GM21619 (cell line): ENCODE results near the gene GYPC.

Experiments
- ATAC-seq: cut with Tn5 transposase; IDR thresholded peaks from one replicate; pipeline ENCODE4 v1.9.1; 2021; ENCODE audit not compliant: unreplicated experiment

Gene GYPC

DNA sequence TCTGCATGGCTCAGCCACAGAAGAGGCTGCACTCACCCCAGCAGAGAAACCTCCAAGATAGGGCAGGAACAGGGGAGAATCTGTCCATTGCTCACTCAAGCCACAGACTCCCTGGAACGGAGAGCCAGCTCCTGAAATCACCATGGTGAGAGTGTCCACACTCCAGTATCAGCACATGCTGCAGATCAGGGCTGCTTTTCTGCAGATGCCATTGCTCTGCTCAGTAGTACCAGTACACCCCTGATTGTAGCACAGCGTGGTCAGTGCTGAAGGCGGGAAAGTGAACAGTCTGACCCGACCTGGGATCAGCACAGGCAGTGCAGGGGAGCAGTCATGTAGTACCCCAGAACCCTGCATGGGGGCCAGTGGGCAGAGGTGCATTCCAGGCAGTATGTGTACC, 73.9 kb downstream of the GYPC start:
- no peak for ATAC-seq

DNA sequence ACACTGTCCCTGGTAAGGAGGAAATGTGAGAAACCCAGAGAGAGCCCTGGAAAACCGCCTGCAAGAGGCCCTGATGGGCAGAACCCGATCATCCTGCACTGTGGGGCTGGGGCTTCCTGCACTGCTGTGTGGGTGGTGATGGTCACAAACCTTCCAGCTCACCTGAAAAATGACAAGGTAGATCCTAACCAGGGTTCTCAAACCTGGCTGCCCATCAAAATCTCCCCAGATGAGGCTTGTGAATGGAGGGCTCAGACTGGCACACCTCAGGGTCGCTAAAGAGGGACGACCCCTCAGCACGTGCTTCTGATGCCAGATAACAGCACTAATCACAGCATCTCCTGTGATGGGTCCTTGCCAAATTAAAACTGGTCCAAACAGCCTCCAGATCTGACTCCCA, 74.7 kb downstream of the GYPC start:
- no peak for ATAC-seq

DNA sequence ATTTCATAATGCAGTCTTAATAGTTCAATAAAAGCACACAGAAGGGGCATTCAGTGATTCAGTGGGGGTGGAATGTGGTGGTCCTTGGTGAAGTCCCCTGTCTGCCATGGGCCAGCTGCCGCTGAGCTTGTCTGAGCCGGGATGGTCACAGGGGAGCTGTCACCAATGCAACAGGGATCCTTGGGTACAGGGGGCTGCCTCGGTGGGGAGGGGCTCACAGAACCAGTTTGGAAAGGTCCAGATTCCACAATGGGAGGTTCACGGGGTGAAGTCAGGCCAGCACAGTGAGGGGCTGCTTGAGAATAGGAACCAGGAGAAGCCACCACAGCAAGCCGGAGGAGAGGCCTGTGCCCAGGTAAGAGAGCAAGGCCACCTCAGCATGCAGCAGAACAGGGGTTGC, 75.4 kb downstream of the GYPC start:
- ATAC-seq: no peak

DNA sequence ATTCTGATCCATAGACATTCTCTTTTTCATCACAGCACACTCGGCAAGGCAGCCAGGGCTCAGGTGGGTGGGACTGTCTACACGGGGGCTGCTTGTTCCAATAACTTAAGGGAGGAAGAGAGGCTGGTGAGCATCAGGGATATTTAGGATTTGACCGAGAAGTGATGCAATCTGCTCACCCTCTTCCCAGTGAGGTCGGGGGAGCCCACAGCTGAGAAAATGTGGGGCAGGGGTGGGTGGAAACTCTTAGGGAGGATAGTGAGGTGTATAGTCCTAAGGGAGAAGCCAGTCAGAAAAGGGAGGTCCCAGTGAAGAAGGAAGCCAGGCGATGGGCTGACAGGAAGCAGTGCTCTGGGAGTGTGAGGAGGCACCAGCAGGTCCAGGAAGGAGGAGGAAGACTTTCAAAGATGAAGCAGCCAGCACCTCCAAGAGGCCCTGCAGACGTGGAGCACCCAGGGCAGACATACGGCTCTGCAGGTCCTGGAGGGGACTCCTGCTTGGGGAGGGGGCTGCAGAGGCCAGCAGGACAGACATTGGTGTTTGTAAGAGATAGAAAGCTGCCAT, 76.8 kb downstream of the GYPC start:
- ATAC-seq: no peak

DNA sequence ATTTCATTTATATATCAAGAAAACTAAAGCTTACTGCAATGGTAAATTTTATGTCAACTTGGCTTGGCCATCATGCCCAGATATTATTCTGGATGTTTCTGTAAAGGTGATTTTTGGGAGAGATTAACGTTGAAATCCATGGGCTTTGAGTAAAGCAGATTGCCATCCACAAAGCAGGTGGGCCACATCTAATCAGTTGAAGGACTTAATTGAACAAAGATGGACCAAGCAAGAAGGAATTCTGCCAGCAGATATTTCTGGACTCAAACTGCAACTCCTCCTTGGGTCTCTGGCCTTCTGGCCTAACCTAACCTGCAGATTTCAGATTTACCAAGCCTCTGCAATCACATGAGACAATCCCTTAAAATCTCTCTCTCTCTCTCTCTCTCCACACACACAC, 77.8 kb downstream of the GYPC start:
- ATAC-seq: no peak

DNA sequence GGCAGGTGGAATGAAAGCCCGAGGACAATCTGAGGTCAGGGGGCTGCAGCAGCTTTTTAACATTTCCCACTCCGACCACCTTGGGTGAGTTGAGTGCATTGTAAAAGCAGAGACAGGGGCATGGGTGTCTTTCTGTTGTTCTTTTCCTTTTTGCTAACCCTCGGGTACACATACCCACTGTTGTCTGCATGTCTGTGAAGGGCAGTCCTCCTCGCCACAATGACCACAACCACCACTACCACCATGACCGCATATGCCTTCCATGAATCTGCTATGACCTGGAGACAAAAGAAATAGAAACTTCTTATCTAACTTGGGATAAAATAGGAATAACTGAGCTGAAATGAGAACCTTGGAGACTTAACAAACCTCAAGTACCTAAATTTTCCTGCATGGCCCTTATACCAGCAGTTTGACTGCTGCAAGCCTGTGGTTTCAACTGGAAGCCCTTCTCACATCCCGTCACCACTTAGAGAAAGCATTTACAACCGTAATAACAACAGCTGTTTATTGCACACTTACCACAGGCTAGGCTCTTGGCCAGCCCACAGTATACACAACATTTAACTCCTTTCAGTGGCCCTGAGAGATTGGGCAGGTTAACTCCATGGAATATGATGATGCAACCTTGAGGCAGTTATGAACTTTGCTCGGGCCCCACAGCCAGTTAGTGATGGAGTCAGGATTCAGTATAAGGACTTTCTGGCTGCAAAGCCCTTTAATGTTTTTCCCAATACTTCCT, 80.3 kb downstream of the GYPC start:
- no peak for ATAC-seq

DNA sequence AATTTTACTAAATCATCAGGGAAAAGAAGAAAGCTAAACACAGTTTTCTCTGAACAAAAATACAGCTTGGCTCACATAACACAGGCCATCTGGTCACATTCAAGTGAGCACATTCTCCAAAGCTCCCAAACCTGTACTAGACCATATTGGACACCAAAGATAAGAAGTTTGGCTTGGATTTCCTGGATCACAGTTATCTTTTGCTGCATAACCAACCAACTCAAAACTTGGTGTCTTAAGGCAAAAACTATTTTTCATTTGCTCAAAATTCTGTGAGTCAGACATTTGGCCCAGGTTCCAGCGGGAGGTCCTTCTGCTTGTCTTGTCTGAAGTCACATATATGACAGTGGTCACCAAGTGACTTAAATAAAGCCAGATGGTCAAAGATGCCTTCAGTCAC, 83.2 kb downstream of the GYPC start:
- no peak for ATAC-seq

DNA sequence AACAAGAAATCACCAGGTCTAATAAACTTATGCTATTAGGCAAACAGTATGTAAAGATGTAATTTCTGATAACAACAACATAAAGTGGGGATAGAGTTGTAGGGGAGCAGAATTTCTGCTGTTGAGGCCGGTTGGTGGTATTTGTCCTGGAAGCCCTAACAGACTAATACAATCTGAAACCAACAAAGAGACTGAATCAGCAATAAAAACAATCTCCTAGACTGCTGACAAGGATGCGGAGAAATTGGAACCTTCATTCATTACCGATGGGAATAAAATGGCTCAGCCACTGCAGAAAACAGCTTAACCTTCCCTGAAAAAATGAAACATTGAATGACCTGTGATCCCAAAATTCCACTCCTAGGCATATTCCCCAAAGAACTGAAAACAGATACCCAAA, 88.7 kb downstream of the GYPC start:
- ATAC-seq: no peak
